SH-SY5Y (cell line): ENCODE data around the gene POLN.

ENCODE experiments used
- GATA2 ChIP-seq: IDR thresholded peaks from 2 replicates; pipeline ENCODE4 v1.6.1; 2011; ENCODE audit warnings: mild to moderate bottlenecking, low read depth, low read length
- GATA3 ChIP-seq: IDR thresholded peaks from 2 replicates; pipeline ENCODE4 v1.6.1; 2011; ENCODE audit warnings: low read depth, mild to moderate bottlenecking, low read length, moderate library complexity

DNA sequence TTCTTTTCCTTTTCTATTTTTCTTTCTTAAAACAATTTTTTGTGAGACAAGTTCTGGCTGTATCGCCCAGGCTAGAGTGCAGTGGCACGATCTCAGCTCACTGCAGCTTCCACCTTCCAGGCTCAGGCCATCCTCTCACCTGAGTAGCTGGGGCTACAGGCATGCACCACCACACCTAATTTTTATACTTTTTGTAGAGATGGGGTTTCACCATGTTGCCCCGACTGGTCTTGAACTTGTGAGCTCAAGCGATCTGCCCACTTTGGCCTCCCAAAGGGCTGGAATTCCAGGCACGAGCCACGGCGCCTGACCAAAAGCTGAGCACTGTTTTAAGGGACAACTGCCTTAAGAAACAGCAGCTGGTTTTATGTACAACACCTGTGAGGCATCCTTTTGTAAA lies 192.1 kb downstream of the POLN start:
- TF ChIP-seq GATA2 (no peak), GATA3 (no peak)
